ENCODE measurements around the gene POLDIP3.
A peak's percentile ranks its signal among the peaks of the same experiment; 100 is the strongest.

Gene POLDIP3

DNA sequence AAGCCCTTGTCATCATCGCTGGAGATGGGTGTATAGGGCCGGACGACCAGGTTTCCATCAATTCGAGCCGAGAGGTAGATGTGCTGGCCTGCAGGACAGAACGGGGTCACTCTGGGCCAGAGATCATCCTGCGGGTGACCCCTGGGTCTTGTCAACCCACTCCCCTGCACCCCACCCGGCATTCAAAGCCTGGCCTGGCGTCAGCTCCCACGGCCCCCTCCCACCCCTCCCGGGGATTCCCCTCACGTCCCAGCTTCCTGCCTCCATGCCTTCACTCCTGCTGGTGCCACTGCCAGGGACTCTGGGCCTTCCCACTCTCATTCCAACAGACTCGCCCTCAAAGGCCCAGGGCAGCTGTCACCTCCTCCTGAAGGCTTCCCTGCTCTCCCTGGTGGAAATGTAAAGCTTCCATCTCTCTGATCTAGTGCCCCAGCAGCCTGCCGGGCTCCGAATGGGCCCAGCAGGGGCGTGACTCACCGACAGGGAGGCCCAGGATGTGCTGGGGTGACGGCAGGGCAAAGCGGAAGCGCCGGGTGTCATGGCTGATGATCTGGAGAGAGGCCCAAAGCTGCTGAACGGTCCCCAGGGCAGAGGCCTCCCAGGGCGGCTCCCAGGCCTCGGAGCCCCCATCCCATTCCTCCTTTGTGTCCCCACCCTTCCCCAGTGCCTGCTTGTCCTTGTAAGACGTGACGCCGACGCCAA is 16.4 kb upstream of the POLDIP3 start:
- Mint-ChIP-seq H3K27me3 (no peaks in the 10 kb centered on the region), H3K4me1 (peaks cover 4% of the 10 kb centered on the region), H3K4me3 (no peak overlapping the region), H3K27ac (no peak overlapping the region), H3K36me3 (ENCODE audit: low read depth) (peaks cover 9% of the 10 kb centered on the region), H3K9me3 (no peaks in the 10 kb centered on the region)
- ATAC-seq (no peak), DNase-seq (no peak)

DNA sequence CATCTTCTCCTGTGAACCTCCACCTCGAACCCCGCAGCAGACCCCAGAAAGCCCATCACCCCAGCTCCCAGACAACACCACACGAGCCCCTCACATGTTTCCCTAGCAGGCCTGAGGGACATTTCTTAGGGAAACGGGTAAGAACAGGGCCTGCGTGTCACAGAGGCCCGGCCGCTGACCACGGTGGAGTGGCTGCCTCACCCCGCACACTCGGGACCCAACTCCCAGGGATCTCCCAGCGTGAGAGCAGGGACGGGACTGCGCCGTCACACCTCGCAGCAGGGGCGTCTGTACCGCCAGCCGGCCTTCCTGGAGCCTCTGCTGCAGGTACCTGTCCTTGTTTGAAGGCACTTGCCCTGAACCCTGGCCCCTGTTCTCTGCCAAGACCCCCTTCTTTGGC is 15.5 kb upstream of the POLDIP3 start:
- no peaks in the 10 kb centered on the region for H3K4me1 Mint-ChIP-seq
- H3K4me3 Mint-ChIP-seq: no peak overlapping the region
- DNase-seq: no peak
- no peaks in the 10 kb centered on the region for H3K9me3 Mint-ChIP-seq
- no peak for ATAC-seq
- peaks cover 9% of the 10 kb centered on the region for H3K36me3 Mint-ChIP-seq (ENCODE audit: low read depth)
- no peaks in the 10 kb centered on the region for H3K27me3 Mint-ChIP-seq
- no peak overlapping the region for H3K27ac Mint-ChIP-seq

DNA sequence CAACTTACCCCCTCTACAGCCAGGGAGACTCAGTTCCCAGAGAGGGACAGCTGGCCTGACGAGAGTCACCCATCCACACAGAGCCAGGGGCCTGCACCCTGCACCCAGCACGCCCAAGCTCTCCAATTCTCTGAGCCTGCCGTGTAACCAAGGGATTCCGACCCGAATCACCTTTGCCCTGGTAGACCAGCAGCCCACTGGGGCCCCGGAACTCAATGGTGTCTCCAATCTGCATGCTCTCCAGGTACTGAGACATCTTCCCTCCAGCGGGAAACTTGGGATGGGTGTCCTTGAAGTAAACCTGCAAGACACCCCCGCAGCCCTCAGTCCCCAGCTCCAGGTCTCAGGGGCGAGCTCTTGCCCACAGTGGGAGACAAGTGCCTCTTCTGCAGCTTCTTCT is 13.3 kb upstream of the POLDIP3 start:
- ATAC-seq (no peak), DNase-seq (no peak)
- Mint-ChIP-seq H3K4me1 (peaks cover 2% of the 10 kb centered on the region), H3K4me3 (no peak overlapping the region), H3K27ac (no peak overlapping the region), H3K9me3 (no peaks in the 10 kb centered on the region), H3K27me3 (no peaks in the 10 kb centered on the region), H3K36me3 (ENCODE audit: low read depth) (peaks cover 6% of the 10 kb centered on the region)

DNA sequence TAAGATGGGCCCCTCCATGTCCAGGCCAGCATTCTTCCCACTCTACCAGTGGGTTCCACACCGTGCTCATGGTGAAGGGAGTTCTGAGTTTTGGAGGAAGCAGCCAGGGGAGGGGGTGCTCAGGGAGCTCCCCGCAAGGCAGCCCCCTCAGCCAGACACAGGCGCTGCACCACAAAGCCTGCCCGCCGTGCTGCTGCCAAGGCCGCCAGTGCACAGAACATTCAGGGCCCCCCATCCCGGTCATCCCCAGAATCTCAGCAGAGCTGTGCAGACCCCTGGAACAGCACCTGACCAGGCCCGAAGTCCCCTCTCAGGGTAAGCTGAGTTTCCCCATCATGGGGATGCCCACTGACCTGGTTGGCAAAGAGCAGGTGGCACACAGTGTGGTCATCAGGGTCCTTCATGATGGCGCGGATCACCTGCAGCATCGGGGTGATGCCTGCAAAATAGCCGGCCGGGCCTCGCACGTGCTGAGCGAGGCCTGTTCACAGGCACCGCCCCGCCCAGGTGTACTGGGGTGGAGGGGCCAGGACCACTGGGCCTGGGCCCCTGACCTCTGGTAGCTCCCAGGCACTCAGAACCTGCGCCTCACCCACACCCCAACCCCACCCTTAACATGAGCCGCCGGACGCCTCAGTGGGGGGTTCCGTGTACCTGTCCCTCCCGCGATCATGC is 12.4 kb upstream of the POLDIP3 start:
- no peaks in the 10 kb centered on the region for H3K27me3 Mint-ChIP-seq
- peaks cover 2% of the 10 kb centered on the region for H3K4me1 Mint-ChIP-seq
- no peaks in the 10 kb centered on the region for H3K9me3 Mint-ChIP-seq
- DNase-seq (no peak), ATAC-seq (no peak)
- peaks cover 6% of the 10 kb centered on the region for H3K36me3 Mint-ChIP-seq (ENCODE audit: low read depth)
- no peak overlapping the region for H3K4me3 Mint-ChIP-seq
- H3K27ac Mint-ChIP-seq: no peak overlapping the region

DNA sequence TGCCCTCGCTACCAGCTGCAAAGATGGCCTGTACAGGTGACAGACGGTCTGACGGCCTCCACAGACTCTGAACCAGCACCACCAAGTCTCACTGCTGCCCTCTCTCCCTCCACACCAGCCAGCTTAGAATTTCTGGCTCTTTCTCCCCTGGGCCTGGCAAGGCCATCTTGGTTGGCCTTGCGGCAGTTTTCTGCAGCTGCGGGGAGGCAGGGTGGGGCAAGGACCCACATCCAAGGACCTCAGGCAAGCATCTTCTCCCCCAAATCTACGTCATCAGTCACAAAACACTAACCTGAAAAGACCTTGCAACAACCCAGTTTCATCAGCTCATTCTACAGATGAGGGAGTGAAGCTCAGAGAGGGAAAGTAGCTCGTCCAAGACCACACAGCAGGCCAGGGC is 11.7 kb upstream of the POLDIP3 start:
- no peaks in the 10 kb centered on the region for H3K27me3 Mint-ChIP-seq
- no peak overlapping the region for H3K27ac Mint-ChIP-seq
- H3K9me3 Mint-ChIP-seq: no peaks in the 10 kb centered on the region
- peaks cover 6% of the 10 kb centered on the region for H3K36me3 Mint-ChIP-seq (ENCODE audit: low read depth)
- no peak for ATAC-seq
- H3K4me1 Mint-ChIP-seq: peaks cover 2% of the 10 kb centered on the region
- no peak overlapping the region for H3K4me3 Mint-ChIP-seq
- no peak for DNase-seq

DNA sequence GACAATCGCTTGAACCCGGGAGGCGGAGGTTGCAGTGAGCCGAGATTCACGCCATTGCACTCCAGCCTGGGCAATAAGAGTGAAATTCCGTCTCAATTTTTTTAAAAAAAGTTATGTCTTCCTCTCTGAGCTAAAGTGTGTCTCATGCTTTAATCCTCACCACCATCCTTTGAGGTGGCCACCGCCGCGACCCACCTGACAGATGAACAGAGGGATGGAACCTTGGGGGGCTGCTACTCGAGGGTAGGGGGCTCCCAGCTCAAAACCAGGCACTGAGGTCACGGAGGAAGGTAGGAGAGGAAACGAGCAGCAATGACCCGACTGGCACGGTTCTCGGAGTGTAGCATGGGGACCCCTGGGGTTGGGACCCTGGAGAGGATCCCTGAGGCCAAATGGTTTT is 10.7 kb upstream of the POLDIP3 start:
- Mint-ChIP-seq H3K36me3 (ENCODE audit: low read depth) (peaks cover 6% of the 10 kb centered on the region), H3K4me1 (peaks cover 2% of the 10 kb centered on the region), H3K27ac (no peak overlapping the region), H3K27me3 (no peaks in the 10 kb centered on the region), H3K4me3 (no peak overlapping the region), H3K9me3 (no peaks in the 10 kb centered on the region)
- DNase-seq (no peak), ATAC-seq (no peak)

DNA sequence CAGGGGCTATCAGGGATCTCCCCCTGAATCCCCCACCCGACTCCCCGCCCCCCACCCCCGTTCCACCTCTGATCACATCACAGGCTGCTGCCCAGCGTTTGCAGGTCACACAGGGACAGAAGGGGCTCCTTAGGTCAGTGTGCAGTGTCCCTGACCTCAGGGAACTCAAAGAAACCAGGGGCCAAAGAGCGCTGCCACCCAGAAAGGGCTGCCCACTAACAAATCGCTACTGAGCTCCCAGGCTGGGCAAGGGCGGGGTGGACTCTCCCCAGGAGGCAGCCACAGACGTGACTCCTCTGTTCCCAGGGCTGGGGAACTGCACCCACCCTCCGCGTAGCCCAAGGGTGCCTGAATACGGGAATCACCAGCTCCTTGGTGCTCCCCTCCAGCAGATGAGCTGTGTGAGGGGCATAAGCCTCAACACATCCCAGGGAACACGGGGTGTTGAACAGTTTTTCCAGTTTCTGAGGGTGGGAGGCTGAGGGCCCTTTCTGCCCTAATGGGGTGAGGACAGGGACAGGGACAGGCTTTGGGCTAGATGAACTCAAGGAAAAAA is 9.9 kb upstream of the POLDIP3 start:
- Mint-ChIP-seq H3K4me3 (no peak overlapping the region), H3K9me3 (no peaks in the 10 kb centered on the region), H3K36me3 (ENCODE audit: low read depth) (peaks cover 6% of the 10 kb centered on the region), H3K4me1 (peaks cover 2% of the 10 kb centered on the region), H3K27me3 (no peaks in the 10 kb centered on the region), H3K27ac (no peak overlapping the region)
- ATAC-seq (no peak), DNase-seq (no peak)

DNA sequence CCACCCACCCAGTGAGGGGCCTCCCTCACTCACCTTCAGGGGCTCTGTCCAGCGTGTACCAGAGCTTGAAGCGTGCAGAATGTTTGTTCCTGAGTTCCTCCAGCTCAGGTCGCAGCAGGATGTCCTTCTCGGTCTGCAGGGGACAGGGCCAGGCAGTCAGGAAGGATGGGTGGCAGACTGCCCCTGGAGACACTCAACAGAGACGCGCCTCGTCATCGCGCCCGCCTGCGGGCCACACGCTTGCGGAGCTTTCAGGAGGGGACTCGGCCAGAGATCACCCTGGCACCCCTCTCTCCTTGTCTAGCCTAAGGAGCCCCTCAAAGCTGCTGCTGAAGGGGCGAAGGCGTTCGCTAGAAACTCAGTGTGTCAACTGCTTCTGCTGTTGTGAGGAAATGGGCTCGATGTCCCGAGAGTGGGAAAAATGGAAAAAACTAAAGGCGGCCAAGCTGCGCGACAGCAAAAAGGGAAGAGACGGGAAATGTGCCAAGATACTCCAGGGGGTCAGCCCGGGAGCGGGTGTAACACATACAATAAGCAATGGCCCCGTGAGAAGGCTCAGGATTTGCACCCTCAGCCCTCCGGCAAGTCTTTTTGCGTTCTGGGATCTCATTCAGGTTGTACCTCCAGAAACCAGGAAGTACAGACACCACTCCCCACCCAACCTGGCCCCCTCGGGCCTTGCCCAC is 9.2 kb upstream of the POLDIP3 start:
- no peaks in the 10 kb centered on the region for H3K27me3 Mint-ChIP-seq
- H3K4me3 Mint-ChIP-seq: no peak overlapping the region
- H3K4me1 Mint-ChIP-seq: peaks cover 2% of the 10 kb centered on the region
- DNase-seq: no peak
- ATAC-seq: no peak
- no peaks in the 10 kb centered on the region for H3K9me3 Mint-ChIP-seq
- H3K27ac Mint-ChIP-seq: no peak overlapping the region
- H3K36me3 Mint-ChIP-seq (ENCODE audit: low read depth): peaks cover 6% of the 10 kb centered on the region

DNA sequence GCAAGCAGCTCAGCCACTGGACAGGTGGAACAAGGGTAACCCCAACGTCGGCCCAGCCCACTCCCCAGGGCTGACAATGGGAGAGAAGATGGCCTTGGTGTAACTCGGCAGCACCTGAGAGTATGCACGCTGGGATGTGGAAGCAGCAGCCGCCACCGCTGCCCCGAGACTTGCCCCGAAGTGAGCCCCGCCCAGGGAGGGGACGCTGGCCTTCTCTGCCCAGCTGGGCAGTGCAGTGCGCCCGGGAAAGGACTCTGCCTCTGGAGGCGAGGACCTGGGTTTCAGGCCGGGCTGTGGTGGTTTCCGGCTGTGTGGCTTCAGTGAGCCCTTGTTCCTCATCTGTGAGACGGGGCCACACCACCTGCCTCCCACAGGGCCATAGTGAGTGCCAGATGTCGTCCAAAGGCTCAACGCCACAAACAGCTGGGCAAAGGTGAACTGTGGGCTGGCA is 8.6 kb upstream of the POLDIP3 start:
- Mint-ChIP-seq H3K36me3 (ENCODE audit: low read depth) (peaks cover 4% of the 10 kb centered on the region), H3K4me1 (peaks cover 2% of the 10 kb centered on the region), H3K9me3 (no peaks in the 10 kb centered on the region), H3K27ac (no peak overlapping the region), H3K4me3 (no peak overlapping the region), H3K27me3 (no peaks in the 10 kb centered on the region)
- no peak for DNase-seq
- no peak for ATAC-seq

DNA sequence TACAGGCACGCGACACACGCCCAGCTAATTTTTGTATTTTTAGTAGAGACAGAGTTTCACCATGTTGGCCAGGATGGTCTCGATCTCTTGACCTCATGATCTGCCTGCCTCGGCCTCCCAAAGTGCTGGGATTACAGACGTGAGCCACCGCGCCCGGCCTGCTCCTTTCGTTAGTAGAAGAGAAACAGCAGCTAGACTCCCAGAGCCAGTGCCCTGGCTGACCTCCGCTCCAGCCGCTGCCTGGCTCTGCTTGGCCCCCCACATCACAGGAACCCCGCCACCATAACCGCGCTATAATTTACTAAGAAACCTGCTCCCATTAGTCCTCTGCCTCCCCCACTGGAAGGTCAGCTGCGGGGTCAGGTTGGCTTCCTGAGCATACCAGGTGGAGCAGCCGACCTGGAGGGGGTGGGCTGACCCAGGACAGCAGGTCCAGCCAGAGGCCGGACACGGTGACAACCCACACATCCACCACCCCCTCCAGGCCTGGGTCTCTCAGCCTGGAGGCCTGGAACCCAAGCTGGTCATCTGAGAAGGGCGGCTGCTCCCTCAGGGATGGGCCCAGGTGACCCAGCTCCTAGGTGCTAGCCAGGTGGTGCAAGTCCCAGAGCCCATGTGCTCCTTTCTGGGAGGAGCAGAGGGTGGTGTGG is 7.5 kb upstream of the POLDIP3 start:
- Mint-ChIP-seq H3K9me3 (no peaks in the 10 kb centered on the region), H3K4me1 (peaks cover 5% of the 10 kb centered on the region), H3K27ac (no peak overlapping the region), H3K27me3 (no peaks in the 10 kb centered on the region), H3K36me3 (ENCODE audit: low read depth) (peaks cover 4% of the 10 kb centered on the region), H3K4me3 (no peak overlapping the region)
- no peak for DNase-seq
- no peak for ATAC-seq

DNA sequence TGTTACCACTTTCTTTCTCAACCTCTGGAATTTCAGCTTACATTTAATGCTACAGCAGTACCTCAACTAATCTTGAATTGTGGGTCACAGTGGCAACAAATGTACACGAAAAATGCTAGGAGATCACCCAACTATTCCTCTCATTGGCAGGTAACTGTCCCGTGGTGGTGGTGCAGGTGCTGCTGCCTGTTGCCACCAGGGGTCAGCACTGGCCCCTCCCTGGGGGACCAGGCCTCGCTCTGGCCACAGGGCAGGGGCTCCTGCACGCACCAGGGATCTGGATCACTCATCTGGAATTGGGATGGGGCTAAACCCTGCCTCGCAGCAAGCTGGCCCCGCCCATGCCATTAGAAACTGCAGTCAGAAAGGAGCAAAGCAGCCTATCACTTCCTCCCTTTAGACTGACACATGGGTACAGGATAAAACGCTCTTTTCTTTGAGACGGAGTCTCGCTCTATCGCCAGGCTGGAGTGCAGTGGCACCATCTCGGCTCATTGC is 6.9 kb upstream of the POLDIP3 start:
- Mint-ChIP-seq H3K4me1 (peaks cover 7% of the 10 kb centered on the region), H3K36me3 (ENCODE audit: low read depth) (peaks cover 4% of the 10 kb centered on the region), H3K4me3 (no peak overlapping the region), H3K27ac (no peak overlapping the region), H3K9me3 (no peaks in the 10 kb centered on the region), H3K27me3 (no peaks in the 10 kb centered on the region)
- ATAC-seq (peak; percentile 41), DNase-seq (peak; percentile 65)

DNA sequence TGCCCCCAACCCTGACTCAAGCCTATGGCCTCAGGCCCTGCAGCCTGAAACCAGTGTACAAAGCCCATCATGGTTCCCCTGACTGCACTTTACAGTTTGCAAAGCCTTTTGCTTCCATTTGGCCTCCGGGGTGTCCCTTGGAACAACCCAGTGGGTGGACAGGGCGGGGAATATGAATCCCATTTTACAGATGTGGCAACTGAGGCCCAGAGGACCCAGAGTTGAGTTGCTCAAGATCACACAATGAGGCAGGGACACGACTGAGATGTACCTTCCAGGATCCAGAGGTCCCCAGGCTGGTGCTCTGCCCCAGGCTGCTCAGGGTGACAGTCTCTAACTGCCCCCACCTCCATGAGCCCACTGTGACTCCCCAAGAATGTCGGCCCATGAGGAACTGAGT is 5.4 kb upstream of the POLDIP3 start:
- Mint-ChIP-seq H3K4me1 (peaks cover 18% of the 10 kb centered on the region), H3K4me3 (no peak overlapping the region), H3K36me3 (ENCODE audit: low read depth) (no peaks in the 10 kb centered on the region), H3K27me3 (peaks cover 3% of the 10 kb centered on the region), H3K27ac (no peak overlapping the region), H3K9me3 (no peaks in the 10 kb centered on the region)
- ATAC-seq (no peak), DNase-seq (no peak)

DNA sequence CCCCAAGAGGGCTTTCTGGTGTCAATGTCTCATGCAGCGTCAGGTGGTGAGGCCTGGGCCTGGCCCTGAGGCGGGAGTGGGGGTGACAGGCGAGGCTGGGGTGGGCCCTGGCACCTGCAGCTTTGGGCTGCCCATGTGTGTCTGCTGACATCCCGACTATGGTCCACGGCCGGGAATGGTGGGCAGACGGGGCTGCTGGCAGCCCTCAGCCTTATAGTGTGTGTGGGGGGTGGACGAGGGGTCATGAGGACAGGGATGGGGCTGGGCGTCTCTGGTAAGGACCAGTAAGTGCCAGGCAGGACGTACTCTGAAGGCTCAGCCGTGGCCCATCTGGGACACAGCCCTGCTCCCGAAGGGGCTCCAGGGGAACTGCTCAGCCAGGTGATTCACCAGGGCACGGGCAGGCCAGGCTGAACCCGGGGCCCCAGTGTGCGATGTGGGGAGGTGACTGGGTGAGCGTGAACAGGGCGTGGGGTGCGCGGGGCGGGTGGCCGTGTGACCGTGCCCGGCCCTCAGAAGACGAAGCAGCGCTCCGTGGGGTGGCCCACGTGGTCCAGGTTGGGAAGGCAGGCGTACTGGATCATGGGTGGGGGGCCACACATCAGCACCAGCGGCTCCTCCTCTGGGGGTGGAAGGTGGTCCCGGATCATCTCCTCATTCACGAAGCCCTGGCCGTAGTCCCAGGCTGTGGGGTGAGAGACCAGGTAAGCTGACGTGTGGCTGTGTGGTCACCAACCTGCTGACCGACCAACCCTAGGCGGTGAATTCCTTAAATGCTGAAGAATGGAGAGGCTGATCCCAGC is 4.8 kb upstream of the POLDIP3 start:
- Mint-ChIP-seq H3K9me3 (no peaks in the 10 kb centered on the region), H3K36me3 (ENCODE audit: low read depth) (no peaks in the 10 kb centered on the region), H3K4me3 (no peak overlapping the region), H3K27ac (no peak overlapping the region), H3K27me3 (peaks cover 8% of the 10 kb centered on the region), H3K4me1 (peaks cover 22% of the 10 kb centered on the region)
- ATAC-seq (no peak), DNase-seq (no peak)
